ENCODE data around the gene BSND. TPM values are rescaled to one million over a fixed set of nuclear protein-coding genes. Genes with fewer than 3 reads are reported as not detected.

Gene BSND
- total RNA-seq, 2 donors from 2014 or later = 0.13 to 0.20 TPM

GRCh38 chr1:54965624-54966340 is 33.0 kb upstream of the BSND start:
- no peak overlapping the region for H3K27ac Mint-ChIP-seq
- Histone ChIP-seq H3K36me3 (ENCODE audit: control insufficient read depth, insufficient read depth, low read length) (no peaks in the 10 kb centered on the region), H3K4me1 (ENCODE audit: control insufficient read depth, insufficient read depth, low read length) (no peaks in the 10 kb centered on the region), H3K27me3 (ENCODE audit: control insufficient read depth, insufficient read depth, low read length, poor library complexity, severe bottlenecking) (no peaks in the 10 kb centered on the region), H3K4me3 (ENCODE audit: low read length) (no peak overlapping the region), H3K9ac (ENCODE audit: extremely low read depth, low read length, poor library complexity, severe bottlenecking) (no peak overlapping the region), H3K27ac (ENCODE audit: low read depth, low read length) (no peak overlapping the region), H3K9me3 (ENCODE audit: control insufficient read depth, low read length) (no peaks in the 10 kb centered on the region)
- no peaks in the 10 kb centered on the region for H3K9me3 Mint-ChIP-seq
- 91 to 95% methylated on average over 6 to 7 of the region's 7 CpGs for WGBS, 2 experiments (ENCODE audit: insufficient coverage in 1 of 2, insufficient read length in 1 of 2)
- no peak for TF ChIP-seq CTCF (conservative IDR thresholded peaks at IDR 0.05)
- H3K4me3 Mint-ChIP-seq = no peak overlapping the region
- peaks cover 9% of the 10 kb centered on the region for H3K4me1 Mint-ChIP-seq
- DNase-seq = peak; percentile 31
- peaks cover 9% of the 10 kb centered on the region for H3K27me3 Mint-ChIP-seq (ENCODE audit: insufficient read depth)
- H3K36me3 Mint-ChIP-seq (ENCODE audit: low read depth) = no peaks in the 10 kb centered on the region

GRCh38 chr1:54967372-54967771 is 31.4 kb upstream of the BSND start:
- Histone ChIP-seq H3K27me3 (ENCODE audit: control insufficient read depth, insufficient read depth, low read length, poor library complexity, severe bottlenecking) (no peaks in the 10 kb centered on the region), H3K27ac (ENCODE audit: low read depth, low read length) (no peak overlapping the region), H3K4me3 (ENCODE audit: low read length) (no peak overlapping the region), H3K9me3 (ENCODE audit: control insufficient read depth, low read length) (no peaks in the 10 kb centered on the region), H3K9ac (ENCODE audit: extremely low read depth, low read length, poor library complexity, severe bottlenecking) (no peak overlapping the region), H3K4me1 (ENCODE audit: control insufficient read depth, insufficient read depth, low read length) (no peaks in the 10 kb centered on the region), H3K36me3 (ENCODE audit: control insufficient read depth, insufficient read depth, low read length) (no peaks in the 10 kb centered on the region)
- TF ChIP-seq CTCF (conservative IDR thresholded peaks at IDR 0.05) = no peak
- Mint-ChIP-seq H3K4me3 (no peak overlapping the region), H3K36me3 (ENCODE audit: low read depth) (no peaks in the 10 kb centered on the region), H3K27ac (no peak overlapping the region), H3K27me3 (ENCODE audit: insufficient read depth) (peaks cover 9% of the 10 kb centered on the region), H3K4me1 (peaks cover 9% of the 10 kb centered on the region), H3K9me3 (no peaks in the 10 kb centered on the region)
- WGBS, 2 experiments (ENCODE audit: insufficient coverage in 1 of 2, insufficient read length in 1 of 2) = 82 to 90% methylated on average over 4 to 5 of the region's 5 CpGs
- peak; percentile 34 for DNase-seq

GRCh38 chr1:54968551-54968950 is 30.2 kb upstream of the BSND start:
- Histone ChIP-seq H3K9me3 (ENCODE audit: control insufficient read depth, low read length) (no peaks in the 10 kb centered on the region), H3K4me3 (ENCODE audit: low read length) (no peak overlapping the region), H3K27me3 (ENCODE audit: control insufficient read depth, insufficient read depth, low read length, poor library complexity, severe bottlenecking) (no peaks in the 10 kb centered on the region), H3K4me1 (ENCODE audit: control insufficient read depth, insufficient read depth, low read length) (no peaks in the 10 kb centered on the region), H3K9ac (ENCODE audit: extremely low read depth, low read length, poor library complexity, severe bottlenecking) (no peak overlapping the region), H3K27ac (ENCODE audit: low read depth, low read length) (no peak overlapping the region), H3K36me3 (ENCODE audit: control insufficient read depth, insufficient read depth, low read length) (no peaks in the 10 kb centered on the region)
- Mint-ChIP-seq H3K4me1 (peaks cover 2% of the 10 kb centered on the region), H3K27ac (no peak overlapping the region), H3K4me3 (no peak overlapping the region), H3K27me3 (ENCODE audit: insufficient read depth) (peaks cover 9% of the 10 kb centered on the region), H3K36me3 (ENCODE audit: low read depth) (no peaks in the 10 kb centered on the region), H3K9me3 (no peaks in the 10 kb centered on the region)
- DNase-seq = no peak
- TF ChIP-seq CTCF (conservative IDR thresholded peaks at IDR 0.05) = no peak
- 72 to 75% methylated on average over 4 of the region's 4 CpGs for WGBS, 2 experiments (ENCODE audit: insufficient coverage in 1 of 2, insufficient read length in 1 of 2)
